Activated CD8-positive, alpha-beta memory T cell treated with anti-CD3 and anti-CD28 coated beads, Interleukin-2, amount 50 U/mL, for 24 hours (primary cell): ENCODE results near the gene COL6A3.
"Not testable (repeated sequence)": the region's sequence is repeated elsewhere in the genome, so short reads cannot be mapped to it uniquely, and the experiment has no call there.

Source experiments
- DNase-seq: peaks from one replicate; pipeline ENCODE4 v3.0.0-alpha.2; 2020; ENCODE audit errors: extremely low read depth

COL6A3 gene

DNA sequence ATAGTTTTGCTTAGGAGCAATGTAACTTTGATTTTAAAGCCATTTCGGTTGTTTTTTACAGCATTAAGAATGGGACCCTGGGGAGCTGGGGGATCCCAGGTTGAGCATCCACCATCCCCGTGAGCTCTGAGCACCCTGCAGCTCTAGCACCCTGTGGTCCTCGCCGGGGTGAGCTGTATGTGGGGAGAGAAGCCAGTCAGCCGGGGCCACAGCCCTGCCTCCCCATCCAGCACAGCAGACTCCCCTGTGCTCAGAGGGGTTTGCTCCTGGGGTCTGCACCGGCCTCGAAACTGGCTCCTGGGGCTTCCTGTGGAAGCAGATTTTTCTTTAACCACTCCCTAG lies 1.3 kb downstream of the COL6A3 start:
- no peak for DNase-seq

DNA sequence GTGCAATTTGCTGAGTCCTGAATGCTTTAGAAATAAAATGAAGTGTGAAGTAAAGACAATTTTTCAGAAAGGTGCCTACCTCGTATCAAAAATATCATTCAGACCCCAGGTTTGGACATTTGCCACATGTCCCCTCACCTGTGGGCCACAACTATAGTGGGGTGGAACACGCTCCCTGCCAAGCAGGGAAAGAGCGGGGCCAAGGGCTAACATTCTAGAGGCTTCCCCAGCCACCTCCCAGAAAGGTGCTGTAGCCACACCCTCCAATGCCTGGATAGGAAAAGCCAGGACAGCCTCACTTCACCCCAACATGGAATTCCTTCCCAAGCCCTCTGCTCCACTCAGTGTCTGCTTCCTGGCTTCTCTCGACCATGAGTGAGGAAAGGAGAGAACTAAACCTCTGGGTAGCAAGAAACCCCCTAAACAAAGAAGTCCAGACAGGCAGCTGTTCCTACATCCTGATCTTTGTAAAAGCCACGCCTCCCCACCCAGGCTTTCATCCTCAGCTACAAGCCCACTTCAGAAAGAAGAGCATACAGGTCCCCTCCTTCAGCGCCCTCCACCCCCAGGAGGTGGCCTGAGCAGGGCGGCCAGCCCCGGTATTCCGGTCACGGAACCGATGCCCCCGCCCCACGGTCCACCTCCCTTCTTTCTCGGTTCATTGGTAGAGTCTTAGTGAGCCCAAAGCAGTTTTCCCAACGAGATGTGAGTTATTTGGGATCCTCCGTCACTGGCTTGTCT lies 2.1 kb downstream of the COL6A3 start:
- DNase-seq = no peak

DNA sequence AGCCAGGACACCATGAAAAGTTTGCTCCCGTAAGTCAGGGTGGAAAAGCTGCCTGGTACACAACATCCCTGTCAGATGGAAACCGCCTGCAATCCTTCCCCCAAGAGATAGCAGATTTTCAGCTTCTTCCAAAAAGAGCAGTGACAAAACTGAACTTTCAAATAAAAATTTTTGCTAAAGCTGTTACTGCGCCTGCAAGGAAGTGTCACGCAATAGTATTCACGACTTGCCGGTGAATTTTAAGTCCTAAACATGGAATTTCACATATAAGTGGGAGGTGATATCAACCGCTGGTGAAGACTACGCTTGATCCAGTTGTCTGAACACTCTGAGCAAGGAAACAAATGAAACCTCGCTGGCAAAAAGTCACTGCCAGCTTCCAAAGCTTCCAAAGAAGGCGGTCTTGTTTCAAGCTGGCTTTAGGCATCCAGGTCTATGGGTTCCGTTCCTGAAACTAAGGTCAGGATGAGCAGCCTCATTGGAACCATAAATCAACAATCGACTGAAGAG lies 2.8 kb downstream of the COL6A3 start:
- DNase-seq = no peak

DNA sequence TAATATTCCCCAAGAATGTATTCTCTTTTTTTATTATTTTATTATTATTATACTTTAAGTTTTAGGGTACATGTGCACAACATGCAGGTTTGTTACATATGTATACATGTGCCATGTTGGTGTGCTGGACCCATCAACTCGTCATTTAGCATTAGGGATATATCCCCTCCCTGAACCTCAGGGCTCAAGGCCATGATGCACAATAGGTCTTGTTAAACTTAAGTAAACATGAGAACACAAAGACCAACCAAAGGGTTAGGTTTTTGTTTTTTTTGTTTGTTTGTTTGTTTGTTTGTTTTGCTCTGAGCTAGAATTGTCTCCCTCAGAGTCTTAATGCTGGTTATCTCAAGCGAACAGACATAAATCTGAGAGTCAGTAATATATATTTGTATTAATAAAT lies 4.7 kb downstream of the COL6A3 start:
- DNase-seq = not testable (repeated sequence)

DNA sequence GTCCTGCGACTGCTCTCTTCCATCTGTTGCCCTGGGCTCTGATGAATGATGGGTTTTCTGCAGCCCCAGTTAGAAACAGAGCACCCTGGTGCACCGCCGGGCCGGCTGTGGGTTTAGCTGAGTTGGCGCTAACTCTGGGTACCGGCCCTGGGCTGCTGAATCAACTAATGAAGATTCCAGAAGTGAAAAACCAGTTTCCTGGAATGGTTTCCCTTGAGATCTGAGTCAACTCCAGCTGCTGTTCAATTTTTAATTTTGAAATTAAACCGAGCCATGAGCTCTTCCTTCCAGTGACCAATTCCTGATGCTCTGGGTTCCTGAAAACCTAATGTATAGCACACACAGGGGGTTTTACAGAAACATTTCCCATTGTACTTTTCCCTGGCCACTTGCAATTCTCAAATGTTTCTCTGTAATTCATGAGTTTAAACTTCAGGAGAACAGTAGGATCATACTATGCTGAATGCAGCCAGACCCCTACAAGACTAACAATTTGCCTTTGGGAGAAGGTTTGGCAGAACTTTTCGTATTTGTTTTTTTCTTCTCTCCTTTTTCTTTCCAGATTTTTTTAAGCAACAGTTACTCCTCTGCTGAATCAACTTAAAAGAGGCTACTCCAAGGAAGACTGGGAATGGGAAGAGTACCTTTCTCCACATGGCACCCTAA lies 5.5 kb downstream of the COL6A3 start:
- no peak for DNase-seq

DNA sequence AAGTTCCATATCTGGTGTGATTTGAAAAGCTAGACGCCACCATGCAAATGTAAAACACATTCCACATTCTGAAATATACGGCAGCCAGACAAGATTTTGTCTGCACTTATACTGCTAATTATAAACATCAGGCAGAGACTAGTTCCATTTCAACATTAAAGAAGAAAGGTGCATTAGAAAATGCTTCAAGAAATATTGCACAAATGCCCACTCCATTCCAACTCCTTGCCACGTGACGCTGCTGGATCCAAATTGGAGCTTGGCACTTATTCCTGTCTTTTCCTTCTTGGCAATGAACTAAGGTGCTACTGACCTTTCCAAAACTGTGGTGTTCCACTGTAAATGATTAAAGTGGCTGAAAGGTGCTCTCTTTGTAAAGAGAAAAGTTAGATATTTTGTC lies 6.3 kb downstream of the COL6A3 start:
- no peak for DNase-seq

DNA sequence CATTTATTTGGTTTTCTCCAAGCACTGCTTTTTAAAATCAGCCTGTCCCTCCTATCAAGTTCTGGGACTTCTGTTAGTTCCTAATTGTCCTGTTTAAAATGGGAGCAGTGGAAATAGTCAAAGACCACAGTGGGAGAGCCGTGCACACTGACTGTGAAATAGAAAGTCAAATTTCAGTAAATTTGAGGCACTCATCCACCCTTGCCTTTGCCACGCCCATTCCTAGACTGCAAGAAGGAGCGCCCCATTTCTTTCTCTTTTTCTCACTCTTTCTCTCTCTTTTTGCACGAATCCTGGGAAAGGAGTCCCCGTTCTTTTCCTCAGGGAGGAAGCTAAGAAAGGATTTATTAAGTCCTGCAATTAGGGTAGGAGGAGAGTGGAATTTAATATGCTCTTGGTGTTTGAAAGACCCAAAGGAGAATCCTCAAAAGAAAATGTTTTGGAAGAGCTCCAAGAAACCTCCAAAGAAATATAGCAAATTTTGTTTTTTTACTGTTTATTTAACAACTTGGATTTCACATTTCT lies 7.5 kb downstream of the COL6A3 start:
- no peak for DNase-seq

DNA sequence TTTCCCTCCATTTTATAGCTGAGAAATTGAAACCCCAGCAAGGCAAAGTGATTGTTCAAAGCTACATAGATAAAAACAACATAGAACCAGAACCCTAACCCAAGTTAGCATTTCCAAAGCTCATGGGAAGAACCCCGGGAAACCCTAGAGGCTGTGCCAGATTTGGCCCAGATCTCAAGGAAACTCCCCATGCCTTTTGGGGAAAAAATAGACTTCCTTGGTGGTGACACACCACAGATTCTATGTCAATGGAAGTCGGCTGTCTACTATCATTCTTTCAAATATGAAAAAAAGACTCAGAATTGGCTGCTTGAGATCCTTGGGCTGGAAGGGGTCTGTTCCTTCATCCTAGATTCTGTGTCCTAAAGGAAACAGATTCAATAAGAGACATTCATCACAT lies 8.4 kb downstream of the COL6A3 start:
- DNase-seq = no peak

DNA sequence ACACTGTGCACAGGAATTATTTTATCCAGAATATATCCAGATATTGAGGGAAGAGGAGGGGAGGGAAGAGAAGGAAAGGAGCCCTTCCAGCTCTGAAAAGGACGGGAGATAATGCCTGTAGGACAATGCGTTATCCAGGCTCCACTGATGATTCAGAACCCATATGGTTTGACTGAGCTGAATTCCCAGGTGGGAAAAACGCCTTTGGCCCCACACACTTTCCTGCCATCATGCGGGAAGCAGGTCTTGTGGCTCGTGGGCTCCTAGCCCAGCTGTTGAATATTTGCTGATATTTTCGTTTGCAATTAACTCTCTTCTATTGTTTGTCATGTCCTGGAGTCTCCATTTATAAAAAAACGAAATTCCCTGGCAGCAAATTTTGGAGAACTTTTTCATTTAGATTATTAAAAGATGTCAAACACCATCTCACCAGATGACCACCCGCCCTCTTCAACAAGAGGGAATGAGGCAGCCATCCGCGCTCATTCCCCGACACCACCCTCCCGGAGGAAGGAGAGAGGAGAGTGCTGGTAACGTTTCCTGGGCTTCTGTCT lies 8.9 kb downstream of the COL6A3 start:
- DNase-seq = no peak

DNA sequence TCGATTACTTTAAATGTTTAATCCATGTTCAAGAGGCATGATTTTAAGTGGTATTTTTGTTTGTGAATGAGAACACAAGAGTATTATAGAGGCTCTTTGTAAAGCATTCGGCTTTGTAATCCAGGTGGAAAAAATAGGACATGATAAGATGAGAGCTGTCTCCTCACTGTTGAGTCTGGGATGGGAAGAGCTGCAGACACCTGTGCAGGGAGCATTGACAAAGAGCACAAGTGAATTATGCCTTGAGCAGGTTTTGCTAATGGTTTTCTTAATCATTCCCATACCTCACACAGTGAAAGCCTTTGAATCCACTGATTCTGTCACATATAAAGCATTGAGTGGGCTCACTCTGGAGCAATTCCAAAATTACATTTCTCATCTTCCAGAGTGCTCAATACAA lies 9.6 kb downstream of the COL6A3 start:
- no peak for DNase-seq

DNA sequence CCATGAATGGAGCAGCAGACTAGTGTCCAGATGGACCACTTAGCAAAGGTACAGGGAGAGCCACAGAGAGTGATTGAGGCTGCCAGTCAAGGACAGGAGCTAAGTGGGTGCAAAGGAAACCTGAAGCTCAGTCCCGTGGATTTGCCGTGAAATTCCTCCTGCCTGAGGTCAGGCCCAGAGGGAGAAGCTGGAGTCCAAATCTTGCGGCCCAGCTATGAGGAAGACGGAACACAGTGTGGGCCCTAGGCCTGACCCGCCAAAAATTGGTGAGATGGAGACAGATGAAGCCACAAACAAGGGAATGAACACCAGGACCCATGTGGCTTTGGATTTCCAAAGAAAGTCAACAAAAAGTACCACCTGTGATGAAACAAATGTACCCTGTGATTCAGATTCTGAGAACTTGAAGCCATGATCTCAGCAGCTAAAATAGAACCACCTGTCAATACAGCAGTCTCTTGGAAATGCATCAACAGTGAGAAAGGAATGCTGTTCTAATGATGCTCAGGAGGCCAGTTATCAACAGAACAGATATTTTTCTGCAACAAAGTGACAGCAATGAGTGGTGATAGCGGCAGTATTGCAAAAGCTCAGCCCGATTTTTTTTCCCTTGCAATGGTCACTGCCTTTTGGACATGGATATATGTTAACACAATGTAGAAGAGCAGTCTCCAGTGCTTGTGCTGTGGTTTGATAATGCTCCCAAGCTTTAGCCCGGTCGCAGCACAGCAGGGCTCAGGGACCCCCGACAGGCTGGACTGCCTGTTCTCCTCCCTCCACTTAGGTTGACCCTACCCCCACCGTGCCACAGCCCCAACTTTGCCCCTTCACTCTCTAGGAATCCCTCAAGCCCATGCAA lies 10.7 kb downstream of the COL6A3 start:
- no peak for DNase-seq

DNA sequence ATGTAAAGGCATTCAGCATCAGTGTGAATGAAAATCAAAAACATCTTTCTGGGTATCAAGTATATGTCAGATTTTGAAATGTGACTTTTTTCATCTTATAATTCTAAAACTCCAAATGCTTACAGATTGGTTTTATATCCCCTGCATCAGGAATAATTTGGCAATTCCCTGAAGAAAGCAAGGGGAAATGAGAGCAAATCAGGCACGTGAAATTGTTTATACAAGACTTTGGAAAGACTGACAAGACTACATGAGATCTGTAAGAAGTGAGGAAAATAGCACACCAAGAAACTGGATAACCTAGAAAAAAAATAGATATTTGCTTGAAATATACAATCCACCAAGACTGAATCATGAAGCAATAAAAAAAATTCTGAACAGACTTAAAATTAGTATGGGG lies 13.8 kb downstream of the COL6A3 start:
- no peak for DNase-seq

DNA sequence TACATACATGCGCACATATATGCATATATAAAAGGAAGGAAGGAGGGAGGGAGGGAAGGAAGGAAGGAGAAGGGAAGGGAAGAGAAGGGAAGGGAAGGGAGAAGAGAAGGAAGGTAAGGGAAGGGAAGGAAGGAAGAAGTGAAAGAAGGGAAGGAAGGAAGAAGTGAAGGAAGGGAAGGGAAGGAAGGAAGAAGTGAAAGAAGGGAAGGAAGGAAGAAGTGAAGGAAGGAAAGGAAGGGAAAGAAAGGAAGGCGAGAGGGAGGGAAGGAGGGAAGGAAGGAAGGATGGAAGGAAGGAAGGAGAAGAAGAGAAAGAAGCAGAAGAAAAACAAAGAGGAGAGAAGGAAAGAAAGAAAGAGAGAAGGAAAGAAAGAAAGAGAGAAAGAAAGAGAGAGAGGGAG lies 16.9 kb downstream of the COL6A3 start:
- no peak for DNase-seq

DNA sequence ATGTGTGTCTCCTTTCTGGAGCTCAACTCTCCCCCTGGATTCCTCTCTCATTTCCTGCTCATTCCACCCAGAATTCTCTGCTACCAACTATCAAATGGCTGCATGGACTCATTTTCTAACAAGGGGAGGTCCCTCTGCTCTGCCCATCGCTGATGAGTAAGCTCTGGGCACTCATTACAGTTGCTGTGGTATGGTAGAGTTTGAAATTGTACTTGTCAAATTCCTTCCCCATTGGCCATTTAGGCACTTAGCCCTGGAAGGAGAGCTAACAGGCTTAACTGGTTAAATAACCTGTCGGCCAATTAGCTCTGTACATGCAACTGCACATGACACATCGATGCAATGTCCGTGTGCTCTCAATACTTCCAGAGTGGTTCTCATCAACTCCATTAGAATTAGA lies 20.4 kb downstream of the COL6A3 start:
- DNase-seq = no peak

DNA sequence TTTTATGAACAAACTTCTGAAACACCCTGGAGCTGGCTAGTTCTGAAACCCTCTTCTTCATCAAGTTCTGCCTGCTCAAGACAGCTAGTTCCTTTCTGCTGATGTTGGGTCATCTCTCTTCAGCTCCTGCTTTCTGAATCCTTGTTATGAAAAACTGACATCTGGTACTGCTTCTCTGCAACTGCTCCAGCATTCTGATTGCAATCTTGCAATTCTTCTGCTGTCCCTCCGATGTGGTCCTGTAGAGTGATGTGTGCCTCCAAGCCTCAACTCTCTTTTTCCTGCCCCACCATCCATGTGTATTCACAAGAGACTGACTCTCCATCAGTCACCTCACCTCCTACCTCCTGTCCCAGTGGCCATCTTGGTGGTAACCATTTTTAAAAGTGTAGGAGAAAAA lies 21.8 kb downstream of the COL6A3 start:
- DNase-seq = no peak

DNA sequence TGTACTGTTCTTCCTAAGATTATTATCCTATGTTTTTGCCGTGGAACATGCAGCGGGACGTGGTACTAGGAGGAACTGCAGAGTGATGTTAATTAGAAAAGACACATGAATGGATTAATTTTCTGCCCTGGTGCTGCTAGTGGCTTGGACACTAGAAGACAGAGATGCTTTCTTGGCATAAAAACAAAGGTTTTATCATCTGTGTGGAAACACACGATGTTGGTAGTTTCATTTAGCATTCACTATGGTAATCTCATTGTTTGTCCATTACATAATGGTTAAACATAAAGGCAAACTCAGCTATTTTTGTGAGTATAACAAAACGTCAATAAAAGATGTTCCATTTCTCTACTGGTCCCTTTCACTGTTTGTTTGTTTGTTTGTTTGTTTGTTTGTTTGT lies 22.8 kb downstream of the COL6A3 start:
- DNase-seq = no peak

DNA sequence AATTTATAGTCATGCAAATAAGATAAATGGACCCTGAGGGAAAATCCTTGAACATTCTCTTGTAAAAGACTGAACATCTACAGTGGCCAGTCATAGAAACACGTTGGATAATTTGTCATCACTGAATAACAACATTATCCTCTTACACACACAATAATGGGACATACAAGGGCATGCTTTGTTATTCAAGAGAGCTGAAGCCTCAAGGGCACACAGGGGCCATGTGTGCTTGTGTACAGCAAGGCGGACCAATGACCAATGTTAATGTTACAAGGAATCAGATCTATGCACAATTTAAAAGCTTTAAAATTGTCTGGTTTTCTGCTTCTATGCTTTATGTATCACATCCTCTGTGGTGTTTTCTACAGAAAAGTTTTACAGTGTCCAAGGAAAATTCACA lies 23.7 kb downstream of the COL6A3 start:
- DNase-seq = no peak

DNA sequence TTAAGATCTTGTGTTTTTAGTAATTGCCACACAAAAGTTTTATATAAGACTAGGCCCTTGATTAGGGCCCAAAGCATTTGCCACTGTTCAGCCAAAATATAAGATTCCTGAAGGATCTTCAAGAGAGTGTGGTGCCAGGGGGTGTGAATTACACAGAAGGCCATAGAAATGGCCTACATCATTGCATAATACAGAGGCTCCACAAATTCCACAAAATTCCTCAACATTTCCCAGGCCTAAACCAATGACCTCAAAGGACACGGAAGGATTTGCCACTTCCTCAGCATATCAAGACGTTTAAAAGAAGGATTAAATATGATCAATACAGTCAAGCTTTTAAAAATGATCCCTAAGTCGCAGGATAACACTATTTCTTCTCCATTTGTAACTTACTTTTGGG lies 24.1 kb downstream of the COL6A3 start:
- no peak for DNase-seq

DNA sequence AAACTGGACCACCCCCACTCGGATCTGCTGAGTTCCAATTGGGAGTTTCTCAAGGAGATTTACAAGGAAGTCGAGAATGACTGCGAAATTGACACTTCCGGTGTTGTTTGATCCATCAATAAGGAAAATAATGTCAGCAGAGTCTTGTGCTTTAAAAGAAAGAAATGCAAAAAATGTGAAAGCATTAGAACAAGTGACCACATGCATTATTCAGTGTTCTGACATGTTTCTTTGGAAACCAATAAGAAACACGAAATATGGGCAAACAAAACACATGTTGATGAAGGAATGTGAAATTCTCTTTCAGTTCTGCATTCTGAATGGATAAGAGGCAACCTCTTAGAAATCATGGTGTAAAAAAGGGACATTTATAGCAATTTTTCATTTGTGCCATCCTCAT lies 25.9 kb downstream of the COL6A3 start:
- no peak for DNase-seq

DNA sequence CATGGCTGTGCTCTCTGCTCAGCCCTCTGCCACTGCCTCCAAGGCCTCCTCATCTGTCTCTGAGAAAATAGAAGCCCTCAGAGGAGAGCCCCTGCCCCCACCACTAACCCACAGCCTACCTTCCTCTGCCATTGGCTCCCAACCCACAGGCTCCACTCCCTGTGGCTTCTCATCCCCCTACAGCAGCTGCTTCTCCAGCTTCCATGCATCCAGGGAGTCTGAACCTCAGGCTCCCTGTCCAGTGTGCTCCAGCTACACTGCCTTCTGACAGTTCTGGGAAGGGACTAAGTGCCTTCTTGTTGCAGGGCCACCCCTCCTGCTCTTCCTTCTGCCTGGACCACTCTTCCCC lies 29.3 kb downstream of the COL6A3 start:
- no peak for DNase-seq

DNA sequence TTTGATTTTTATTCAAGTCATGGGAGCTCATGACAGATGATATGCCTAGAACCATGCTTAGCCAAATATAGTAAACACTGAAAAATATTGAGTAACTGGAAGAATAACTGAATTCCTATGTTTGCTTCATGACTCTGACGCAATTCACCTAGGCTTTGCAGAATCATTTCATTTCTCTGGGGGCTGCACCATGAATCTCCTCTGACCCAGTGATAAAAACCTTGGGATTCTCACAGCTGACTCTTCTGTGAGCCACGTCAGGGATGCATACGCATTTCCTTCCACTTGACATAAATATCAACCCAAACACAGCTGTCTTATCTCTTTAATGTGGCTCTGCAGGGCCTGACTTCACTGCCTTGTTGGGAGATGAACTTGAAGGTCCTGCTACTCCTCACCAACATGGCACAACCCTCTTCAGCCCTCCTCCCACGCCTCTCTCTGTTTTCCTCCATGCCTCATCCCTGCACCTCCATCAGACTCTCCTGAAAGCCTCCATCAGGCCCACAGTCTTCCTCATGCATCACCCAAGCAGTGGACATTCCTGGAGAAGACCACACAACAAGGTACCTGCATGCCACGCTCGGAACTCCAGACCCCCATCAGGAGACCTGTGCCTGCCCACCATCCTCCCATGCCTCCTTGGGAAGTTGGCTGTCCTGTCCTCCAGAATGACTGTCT lies 29.8 kb downstream of the COL6A3 start:
- no peak for DNase-seq

DNA sequence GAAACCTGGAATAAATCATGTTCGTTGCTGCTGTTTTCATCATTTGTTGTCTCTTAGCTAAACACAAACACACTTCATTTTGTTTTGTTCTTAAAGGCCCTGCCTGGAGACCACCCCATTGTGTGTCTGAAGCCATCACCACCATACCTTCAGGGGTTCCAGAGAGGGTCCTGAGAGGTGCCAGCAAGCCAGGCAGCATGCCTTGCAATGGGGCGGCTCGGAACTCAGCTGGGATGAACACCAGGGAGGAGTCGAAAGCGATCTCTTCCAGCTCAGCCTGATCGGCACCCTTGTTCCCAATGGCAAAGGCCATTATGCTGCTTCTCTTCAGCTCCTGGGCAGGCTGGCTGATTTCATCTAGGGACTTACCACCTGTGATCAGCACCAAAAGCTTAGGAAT lies 33.2 kb downstream of the COL6A3 start:
- no peak for DNase-seq
